Stimulated activated CD4-positive, alpha-beta T cell treated with anti-CD3 and anti-CD28 coated beads, Interleukin-2, amount 100 ng/mL, for 24 hours (primary cell): Measurements from ENCODE around the gene NXPH1.
A peak's percentile ranks its signal among the peaks of the same experiment; 100 is the strongest.
"Not testable (repeated sequence)": the region's sequence is repeated elsewhere in the genome, so short reads cannot be mapped to it uniquely, and the experiment has no call there.

Experiments
- DNase-seq, 2 donors: peaks; one replicate each; pipeline ENCODE4 v3.0.0-alpha.2; 2020

The NXPH1 gene

DNA sequence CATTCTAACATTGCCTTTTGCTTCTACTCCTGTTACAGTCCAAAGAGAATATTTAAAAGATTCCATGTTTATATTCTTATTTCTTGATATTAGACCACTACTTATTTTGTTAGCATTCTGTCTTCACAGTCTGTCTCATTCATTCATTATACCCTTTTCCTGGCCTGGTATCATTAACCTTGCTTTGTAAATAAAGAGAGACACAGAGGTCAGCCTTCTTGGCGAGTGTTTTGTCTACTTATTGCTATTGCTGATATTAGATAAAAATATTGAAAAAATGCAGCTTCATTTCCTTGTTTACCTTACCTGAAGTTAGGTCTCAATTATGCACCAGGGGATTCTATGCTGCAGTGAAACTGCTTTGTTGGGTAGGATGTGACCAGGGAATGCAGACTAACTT lies 179.2 kb downstream of the NXPH1 start:
- no peak for DNase-seq

DNA sequence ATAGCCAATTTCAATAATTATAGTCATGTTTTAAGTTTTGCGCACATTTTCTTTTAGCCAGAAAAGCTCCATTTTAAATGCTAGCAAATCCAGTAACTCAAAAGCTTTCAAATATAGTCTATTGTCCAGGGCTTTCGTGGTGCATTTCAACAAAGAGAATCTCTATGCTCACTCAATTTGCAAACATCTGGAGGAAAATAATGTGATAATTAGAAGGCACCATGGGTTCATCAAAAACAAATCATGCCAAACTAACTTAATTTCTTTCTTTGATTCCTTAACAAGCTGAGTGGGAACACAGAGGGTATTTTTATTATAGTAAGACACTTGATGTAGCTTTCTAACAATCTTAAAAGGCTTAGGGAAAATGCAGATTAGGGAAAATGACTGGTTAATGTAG lies 179.8 kb downstream of the NXPH1 start:
- no peak for DNase-seq

DNA sequence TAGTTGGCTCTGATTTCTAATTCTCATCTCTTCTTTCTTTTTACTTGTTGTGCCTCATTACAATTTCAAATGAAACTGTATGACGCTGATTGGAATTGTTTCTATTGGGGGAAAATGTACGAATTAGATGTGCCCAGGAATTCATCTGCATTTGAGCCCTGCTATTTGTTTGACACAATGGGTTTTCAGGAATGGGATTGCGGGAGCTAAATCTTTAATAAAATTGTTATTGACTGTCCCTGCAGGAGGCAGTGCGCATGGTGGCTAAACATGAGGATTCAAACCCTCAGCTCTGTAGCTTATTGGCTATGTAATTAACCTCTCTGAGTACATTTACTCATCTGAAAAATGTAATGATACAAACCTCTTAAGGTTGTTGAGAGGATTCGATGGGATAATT lies 181.6 kb downstream of the NXPH1 start:
- no peak for DNase-seq

DNA sequence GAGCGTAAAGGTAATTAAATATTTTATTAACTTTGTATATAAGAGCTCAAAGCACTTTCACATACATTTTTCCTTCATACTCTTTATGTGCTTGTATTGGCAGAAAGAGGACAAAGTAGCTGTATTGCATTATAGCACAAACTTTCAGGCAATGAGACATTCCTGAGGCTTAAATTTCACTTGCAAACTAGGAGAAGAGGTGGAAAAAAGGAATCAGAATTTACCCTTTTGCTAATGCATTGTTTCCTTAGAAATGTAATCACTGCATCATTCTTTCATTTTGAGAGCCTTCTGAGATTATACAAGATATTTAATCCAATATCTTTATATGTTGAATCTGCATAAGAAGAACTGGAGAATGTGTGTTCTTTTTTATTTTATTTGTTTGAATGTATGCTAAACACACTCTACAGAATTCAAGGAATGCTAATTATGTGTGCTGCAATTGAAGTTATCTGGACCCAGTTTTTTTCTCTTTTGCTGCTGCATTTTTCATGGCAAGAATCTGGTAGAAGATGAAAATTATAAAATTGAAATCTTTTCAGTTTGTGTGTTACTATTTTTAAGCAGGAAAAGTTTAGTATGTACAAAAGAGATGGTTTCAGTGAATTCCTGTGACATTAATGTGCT lies 185.1 kb downstream of the NXPH1 start:
- DNase-seq = no peak

DNA sequence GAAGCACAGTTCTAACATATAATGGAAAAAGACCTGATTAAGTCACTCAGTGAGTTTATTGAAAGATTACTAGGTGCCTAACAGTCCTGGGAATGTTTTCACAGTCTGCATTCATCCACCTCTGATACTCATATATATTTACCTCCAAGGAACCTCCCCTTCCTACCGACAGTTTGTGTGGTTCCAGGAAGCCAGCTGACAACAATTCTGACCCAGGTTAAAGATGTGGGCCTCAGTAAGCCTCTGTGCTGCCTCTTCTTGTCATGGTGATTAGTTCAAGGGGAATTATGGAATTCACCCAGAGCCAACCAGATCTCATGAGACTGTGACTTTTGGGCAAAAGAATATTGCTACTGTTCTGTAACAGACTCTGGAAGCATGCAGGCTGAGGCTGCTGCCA lies 186.8 kb downstream of the NXPH1 start:
- no peak for DNase-seq

DNA sequence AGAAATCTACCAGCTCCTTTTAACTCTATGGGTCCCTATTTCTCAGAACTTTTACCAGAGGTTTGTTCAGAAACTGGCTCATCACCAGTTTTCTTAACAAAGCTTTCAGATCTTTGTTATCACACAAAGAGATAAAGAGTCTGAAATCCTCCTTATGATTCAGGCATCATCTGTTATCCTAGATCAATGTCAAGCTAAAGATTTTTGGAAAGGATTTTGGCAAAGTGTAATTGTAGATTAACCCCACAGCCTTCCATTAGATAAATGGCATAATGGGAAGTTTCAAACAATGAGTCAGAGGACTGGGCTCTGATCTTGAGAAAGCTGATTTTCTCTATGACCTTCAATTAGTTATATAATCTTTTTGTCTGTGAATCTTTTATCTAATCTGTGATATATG lies 192.2 kb downstream of the NXPH1 start:
- no peak for DNase-seq

DNA sequence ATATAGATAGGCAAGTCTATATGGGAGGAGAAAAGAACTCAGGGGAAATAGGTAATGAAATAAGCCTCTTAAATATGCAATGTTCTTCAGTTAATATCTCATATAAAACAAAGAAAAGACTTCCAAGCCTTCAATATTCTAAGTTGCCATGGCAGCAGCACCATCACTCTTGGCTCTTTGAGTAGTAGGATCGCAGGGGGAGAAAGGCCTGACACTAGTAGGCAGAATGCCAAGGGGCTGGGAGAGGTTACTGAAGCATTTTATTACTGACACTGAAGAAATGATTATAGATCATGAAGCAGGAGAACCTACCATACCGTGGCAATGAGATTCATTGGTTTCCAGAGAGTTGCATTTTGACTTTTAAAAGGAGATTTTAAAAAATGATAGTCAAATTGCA lies 193.9 kb downstream of the NXPH1 start:
- DNase-seq = no peak

DNA sequence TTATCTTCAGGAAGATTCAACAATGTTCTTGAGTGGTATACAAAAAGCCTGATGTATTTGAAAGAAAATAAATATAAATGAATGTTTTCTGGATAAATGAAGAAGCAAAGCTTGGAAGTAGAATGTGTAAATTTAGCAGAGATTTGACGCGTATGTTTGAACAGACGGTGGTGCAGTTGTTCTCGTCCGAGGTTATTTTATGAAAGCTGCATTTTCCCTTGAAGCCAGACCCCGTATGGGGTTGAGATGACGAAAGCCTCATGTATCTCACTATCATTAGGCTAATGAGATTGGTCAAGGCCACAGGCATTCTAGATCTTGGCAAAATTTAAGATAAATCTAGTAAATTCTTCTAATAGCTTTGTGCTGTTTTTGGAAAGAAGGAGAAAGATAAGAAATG lies 195.2 kb downstream of the NXPH1 start:
- DNase-seq = no peak

DNA sequence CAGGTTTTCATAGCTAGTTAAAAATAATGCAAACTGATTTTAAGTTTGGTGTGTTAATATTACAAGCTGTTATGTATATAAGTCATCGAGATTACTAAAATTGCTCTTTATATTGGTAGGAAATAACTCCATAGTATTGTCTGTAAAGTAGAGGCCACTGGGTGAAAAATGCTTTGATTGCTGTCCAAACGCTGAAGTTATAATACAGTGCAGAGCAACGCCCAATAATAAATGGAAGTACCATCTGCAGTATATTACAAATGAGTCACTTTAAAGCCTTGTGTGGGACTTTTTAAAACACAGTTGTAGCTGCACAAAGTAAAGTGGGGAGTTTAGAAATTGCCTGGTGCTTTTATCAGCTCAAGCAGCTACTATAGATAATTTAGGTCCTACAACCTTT lies 196.1 kb downstream of the NXPH1 start:
- no peak for DNase-seq

DNA sequence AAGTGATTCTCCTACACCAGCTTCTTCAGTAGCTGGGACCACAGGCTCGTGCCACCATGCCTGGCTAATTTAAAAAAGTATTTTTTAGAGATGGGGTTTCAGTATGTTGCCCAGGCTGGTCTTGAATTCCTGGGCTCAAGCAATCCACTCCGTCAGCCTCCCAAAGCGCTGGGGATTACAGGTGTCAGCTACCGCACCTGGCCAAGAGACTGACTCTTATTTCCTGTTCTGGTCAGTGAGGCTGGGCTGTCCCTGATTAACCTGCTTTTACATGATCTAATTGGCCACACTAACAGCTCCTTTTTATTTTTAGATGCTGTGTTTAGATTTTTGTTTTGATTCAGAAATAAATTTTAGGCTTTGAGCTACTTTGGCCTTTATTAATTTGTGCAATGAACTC lies 203.9 kb downstream of the NXPH1 start:
- no peak for DNase-seq

DNA sequence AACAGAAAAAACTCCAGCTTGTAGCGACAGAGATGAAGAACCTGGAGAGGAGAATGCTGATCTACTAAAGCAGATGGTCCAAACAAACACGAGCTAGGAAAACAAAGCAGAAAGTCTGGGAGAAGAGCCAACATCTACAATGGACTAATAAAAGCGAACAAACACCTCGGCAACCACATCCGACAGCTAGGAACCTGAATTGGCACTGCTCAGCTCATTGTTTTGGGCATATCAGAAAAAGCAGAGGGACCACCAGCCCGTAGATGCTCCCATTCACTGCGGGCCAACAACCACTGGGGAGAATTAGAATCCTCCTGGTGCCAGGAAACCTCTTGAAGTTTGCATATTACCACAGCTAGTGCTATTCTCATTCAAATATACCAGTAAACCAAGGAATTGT lies 204.7 kb downstream of the NXPH1 start:
- no peak for DNase-seq

DNA sequence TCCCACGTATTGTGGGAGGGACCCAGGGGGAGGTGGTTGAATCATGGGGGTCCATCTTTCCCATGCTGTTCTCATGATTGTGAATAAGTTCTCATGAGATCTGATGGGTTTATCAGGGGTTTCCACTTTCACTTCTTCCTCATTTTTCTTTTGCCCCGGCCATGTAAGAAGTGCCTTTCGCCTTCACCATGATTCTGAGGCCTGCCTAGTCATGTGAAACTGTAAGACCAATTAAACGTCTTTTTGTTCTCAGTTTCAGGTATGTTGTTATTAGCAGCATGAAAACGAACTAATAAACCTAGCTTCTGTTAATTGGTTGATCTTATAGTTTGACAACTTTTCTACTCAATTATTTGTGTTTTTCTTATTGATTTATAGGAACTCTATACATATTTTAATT lies 206.3 kb downstream of the NXPH1 start:
- no peak for DNase-seq

DNA sequence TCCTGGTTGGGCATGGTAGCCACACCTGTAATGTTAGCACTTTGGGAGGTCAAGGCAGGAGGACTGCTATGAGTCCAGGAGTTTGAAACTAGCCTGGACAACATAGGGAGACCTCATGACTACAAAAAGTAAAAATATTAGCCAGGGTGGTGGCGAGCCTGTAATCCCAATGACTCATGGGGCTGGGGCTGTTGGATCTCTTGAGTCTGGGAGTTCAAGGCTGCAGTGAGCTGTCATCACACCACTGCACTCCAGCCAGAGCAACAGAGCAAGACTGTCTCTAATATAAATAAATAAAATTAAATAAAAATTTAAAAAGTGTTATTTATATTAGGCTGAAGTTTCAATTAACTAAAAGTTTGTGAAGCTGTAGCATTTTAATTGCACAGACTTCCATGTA lies 207.3 kb downstream of the NXPH1 start:
- no peak for DNase-seq

DNA sequence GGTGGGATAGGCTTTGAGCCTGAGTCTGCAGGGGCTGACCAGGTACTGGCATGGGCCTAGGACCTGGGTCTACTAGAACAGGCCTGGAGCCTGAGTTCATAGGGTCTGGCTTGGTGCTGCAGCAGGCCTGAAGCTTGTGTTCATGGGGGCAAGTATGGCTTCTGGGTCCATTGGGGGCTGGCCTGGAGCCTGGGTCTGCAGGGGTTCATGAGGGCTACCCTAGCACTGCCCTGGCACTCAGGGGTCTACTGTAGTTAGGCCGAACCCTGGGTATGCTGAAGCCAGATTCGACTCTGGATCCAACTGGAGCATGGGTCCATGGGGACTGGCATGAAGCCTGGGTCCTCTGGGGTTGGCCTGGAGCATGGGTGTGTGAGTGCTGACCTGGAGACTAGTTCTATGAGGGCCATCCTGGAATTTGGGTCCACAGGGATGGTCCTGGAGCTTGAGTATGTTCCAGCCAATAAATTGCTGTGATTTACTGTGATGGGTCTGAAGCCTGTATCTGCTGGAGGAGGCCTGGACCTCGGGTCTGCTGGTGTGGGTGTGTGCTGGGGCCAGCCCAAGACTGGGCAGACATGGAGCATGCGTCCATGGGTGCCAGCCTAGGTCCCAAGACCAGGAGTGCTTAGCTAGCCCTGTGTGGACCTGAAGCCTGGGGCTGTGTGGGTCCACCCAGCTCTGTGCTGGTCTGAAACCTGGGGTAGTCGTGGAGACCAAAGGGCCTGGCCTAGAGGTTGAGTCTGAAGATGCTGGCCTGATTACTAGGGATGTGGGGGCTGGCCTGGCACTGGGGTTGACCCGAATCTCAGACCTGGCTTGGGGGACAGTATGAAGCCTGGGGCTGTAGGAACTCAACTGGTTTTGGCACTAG lies 235.5 kb downstream of the NXPH1 start:
- no peak for DNase-seq

DNA sequence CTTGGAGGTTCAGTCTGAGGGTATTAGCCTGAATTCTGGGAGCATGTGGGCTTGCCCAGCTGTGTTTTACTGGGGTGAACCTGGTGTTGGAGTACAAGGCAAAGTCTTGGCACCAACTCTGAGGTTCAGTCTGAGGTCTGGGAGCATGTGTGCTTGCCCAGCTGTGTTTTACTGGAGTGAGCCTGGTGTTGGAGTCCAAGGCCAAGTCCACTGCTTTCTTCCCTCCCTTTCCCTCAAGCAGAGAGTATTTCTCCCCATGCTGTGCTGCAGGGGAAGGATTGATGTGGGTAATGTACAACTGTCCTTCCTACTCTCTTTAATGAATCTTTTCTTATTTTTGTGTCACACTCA lies 236.1 kb downstream of the NXPH1 start:
- no peak for DNase-seq

DNA sequence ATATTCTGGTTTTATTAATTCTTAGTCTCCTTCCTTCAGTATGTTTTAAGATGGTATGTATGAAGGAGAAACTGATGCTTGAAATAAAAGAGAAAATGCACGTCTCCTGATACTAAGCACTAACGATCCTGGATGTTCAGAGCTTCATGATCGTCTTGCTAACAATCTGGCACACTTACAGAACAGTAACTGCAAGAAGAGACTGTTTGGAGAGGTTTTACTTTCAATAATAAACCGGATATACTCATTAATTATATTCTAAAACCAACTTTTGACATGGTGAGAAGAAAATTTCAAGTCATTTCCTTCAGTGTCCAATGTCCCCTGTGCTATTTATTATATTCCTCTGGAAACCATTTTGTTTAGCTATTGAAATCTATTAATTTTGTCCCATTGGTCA lies 251.0 kb downstream of the NXPH1 start:
- no peak for DNase-seq

DNA sequence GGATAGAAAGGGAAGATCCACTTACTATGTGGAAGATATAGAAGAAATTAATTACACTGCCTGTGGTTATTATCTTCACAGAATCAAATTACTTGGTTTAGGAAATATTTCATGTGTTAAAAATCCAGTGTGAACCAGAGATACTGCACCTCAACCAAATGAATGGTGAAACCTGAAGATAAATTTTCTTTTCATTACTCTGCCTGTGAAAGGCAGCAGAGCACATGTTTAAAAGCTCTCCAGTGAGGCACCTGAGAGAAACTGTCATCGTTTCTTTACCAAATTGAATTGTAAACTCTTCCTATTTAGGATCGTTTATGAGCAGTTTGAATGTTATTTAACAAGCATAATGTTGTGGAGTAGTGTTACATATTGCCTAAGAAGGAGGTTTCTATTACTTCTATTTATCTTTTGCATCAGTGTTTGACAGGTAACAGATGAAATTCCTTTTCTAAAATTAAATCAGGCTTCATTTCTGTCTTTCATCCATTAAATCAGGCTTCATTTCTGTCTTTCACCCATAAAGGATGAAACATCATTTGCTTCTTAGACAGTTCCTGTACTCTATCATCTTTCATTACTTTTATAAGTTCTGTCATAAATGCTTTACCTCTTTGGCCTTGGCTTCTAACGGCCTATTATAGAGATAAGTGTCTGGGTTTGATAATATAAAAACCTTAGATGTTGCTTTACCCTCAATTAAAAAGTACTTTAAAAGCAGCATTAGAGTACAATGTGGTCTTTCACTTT lies 266.6 kb downstream of the NXPH1 start:
- no peak for DNase-seq

DNA sequence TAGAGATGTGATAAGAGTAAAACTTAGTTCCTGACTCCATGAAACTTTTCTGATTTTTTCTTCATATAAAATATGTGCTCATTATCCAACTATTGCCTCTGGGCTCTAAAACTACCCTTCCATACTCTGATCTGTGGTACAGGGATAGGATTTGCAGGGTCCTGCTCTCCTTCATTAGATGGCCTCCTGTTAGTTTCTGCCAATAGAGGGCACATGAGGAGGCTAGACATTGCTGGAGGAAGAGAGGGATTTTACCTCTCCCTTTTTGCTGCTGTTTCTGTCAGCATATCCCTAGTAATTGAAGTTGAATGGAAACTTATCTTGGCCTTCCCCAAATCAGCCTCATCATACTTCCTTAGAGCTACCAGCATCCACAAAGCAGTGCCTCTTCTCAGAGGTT lies 269.4 kb downstream of the NXPH1 start:
- DNase-seq = no peak

DNA sequence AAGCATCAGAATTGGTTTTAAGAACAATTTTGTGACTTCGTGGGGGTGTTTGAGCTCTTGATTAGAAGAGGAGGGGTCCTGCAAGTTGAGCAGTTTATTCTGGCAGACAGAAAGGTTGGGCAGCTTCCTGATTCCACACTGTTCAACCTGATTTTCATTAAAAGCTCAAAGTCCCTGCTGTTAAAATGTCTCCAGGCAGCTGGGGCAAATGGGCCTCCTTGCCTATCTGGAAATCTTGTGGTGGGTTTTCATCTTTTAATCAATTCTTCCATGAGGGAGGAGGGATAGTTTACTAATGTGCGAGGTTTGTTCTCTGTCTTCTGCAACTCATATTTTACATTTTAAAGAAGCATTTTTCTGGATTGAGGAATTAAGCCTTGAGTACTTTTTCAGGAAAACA lies 276.7 kb downstream of the NXPH1 start:
- DNase-seq = no peak

DNA sequence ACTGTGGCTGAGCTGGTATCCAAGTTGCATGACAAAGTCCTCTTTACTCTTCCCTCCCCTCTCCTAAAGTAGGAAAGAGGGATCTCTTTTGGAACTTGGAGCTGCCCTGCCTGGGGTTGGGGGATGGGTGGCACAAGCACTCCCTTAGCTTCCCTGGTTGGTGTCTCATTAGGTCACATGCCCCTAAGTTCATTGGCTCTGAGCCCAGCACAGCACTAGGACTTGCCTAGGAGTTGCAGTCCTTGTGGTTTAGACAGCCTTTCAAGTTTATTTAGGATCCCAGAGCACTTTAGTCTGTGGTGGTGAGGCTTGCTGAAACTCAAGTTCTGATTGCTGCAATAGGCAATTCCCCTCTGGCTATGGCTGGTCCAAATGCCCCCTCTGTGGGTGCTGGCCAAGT lies 281.4 kb downstream of the NXPH1 start:
- no peak for DNase-seq

DNA sequence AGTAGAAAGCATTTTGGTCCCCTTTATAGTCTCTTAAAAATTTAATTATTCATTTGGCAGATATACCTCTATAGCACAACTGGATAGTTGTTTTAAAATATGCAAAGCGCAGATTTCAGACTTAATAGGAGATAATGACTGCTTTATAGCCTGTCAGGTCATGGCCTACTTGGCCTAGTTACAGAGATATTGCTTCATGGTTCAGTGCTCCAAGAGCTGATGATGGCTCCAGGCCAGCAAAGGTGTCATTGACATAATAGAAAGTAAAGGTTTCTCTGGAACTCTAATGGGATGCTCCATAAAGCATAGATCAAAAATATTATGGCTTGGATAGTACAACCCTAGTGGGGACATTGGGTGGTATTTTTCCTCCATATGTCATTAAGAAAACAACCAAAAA lies 285.7 kb downstream of the NXPH1 start:
- DNase-seq = no peak

DNA sequence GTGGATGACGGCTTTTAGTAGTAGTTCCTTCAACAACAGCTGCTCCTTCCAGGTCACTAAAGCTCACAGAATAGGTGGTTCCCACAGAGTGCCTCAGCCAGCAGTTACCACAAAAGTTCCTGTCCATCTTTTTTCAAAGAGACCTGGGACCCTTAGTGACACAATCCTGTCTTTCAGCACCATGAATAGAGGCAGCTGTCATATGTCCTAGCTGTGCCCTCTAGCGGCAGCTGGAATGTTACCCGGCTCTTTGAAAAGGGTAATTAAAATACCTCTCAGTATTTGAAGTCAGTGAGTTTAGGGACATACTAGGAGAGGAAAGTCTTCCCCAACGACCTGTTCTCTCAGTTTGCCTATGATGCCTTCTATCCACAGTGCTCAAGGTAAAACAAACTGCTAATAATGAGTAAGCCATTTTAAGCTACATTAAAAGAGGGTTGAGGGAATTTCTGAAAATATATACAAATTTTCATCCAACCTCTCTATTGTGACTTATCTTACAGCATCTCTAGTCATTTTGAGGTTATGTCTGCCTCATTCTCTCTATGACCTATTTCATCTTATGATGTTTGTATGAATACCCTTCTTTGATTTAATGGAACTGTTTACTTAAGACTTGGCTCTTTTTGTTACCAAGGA lies 290.8 kb downstream of the NXPH1 start:
- DNase-seq = peak in 1 of 2 donors; percentile 38

DNA sequence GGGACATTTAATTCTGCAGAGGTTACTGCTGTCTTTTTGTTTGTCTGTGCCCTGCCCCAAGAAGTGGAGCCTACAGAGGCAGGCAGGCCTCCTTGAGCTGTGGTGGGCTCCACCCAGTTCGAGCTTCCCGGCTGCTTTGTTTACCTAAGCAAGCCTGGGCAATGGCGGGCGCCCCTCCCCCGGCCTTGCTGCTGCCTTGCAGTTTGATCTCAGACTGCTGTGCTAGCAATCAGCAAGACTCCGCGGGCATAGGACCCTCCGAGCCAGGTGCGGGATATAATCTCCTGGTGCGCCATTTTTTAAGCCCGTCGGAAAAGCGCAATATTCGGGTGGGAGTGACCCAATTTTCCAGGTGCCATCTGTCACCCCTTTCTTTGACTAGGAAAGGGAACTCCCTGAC lies 298.3 kb downstream of the NXPH1 start:
- DNase-seq = not testable (repeated sequence)

DNA sequence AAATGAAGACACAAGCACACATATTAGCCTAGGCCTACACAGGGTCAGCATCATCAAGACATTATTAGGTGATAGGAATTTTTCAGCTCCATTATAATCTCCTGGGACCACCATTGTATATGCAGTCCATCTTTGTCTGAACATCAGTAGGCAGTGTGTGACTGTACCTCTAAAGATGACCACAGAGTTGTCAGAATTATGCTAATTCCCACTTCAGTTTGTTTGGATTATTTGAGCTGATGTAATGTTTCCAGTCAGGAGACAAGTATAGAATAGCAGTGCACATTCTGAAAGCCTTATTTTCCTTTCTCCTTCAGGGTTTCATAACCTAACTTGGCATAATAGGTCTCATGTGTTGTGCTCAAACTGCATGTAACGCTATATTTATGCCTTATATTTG lies 306.4 kb downstream of the NXPH1 start:
- no peak for DNase-seq
